Measurements from ENCODE around the gene ITGAD. TPM values are rescaled to one million over a fixed set of nuclear protein-coding genes. Genes with fewer than 3 reads are reported as not detected.

The ITGAD gene
- total and polyA plus RNA-seq, 2 of the 13 experiments (the other 11 are each of a cell fraction or from before 2014, with no cell fraction given) = not detected

- peak; percentile 73 for TF ChIP-seq ZNF317 (CRISPR knock-in tag; IDR thresholded peaks at IDR 0.05)
- TF ChIP-seq CREB3 (CRISPR knock-in tag; IDR thresholded peaks at IDR 0.05) = 0 out of 2 replicates have a peak, but pooled peaks have one; percentile 12
- peak; percentile 74; the same call in 1 of the 2 replicates for TF ChIP-seq GABPB1 (CRISPR knock-in tag; IDR thresholded peaks at IDR 0.05)
- TF ChIP-seq MYC (CRISPR knock-in tag; IDR thresholded peaks at IDR 0.05; ENCODE audit: borderline replicate concordance) = peak; percentile 92
- TF ChIP-seq AGO2 (optimal IDR thresholded peaks at IDR 0.05; ENCODE audit: low read depth, low read length) = peak; percentile 9
- peak; percentile 60; the same call in 1 of the 2 replicates for TF ChIP-seq PPARG (CRISPR knock-in tag; conservative IDR thresholded peaks at IDR 0.05)
- TF ChIP-seq ZSCAN20 (CRISPR knock-in tag; IDR thresholded peaks at IDR 0.05; ENCODE audit: borderline replicate concordance) = no peak
- TF ChIP-seq PHB2 (IDR thresholded peaks at IDR 0.05; ENCODE audit: partially characterized antibody) = no peak
- no peak; the same call in 1 of the 2 replicates for TF ChIP-seq ZBED4 (CRISPR knock-in tag; IDR thresholded peaks at IDR 0.05; ENCODE audit: borderline replicate concordance)
- TF ChIP-seq TMF1 (CRISPR knock-in tag; IDR thresholded peaks at IDR 0.05; ENCODE audit: low read depth) = no peak
- TF ChIP-seq MYPOP (CRISPR knock-in tag; IDR thresholded peaks at IDR 0.05) = peak; percentile 95
- no peak for TF ChIP-seq ZFP82 (CRISPR knock-in tag; IDR thresholded peaks at IDR 0.05; ENCODE audit: borderline replicate concordance)
- TF ChIP-seq GTF3A (CRISPR knock-in tag; conservative IDR thresholded peaks at IDR 0.05) = 0 out of 2 replicates have a peak, but pooled peaks have one; percentile 22
- peak; percentile 58; the same call in 1 of the 2 replicates for TF ChIP-seq FOXK1 (CRISPR knock-in tag; IDR thresholded peaks at IDR 0.05; ENCODE audit: borderline replicate concordance, low read depth)
- TF ChIP-seq POLR2AphosphoS5 (IDR thresholded peaks at IDR 0.05; ENCODE audit: low read depth, low read length) = peak; percentile 74
- TF ChIP-seq NFE2L2 (IDR thresholded peaks at IDR 0.05; ENCODE audit: low read length) = no peak
- TF ChIP-seq MATR3 (CRISPR knock-in tag; IDR thresholded peaks at IDR 0.05) = no peak
- TF ChIP-seq ZBTB49 (CRISPR knock-in tag; IDR thresholded peaks at IDR 0.05; ENCODE audit: borderline replicate concordance) = no peak
- TF ChIP-seq REPIN1 (CRISPR knock-in tag; IDR thresholded peaks at IDR 0.05; ENCODE audit: borderline replicate concordance, low read depth) = peak; percentile 98
Observed at GRCh38 chr16:31458073-31458843, 65.1 kb downstream of the ITGAD start (continued).

Data from HepG2 (cell line).